ENCODE measurements around the gene CDH23. TPM values are rescaled to one million over a fixed set of nuclear protein-coding genes. Genes with fewer than 3 reads are reported as not detected.
A peak's percentile ranks its signal among the peaks of the same experiment; 100 is the strongest.

CDH23 gene
- total RNA-seq, 1 experiment from 2014 or later, result 0.07 TPM

DNA sequence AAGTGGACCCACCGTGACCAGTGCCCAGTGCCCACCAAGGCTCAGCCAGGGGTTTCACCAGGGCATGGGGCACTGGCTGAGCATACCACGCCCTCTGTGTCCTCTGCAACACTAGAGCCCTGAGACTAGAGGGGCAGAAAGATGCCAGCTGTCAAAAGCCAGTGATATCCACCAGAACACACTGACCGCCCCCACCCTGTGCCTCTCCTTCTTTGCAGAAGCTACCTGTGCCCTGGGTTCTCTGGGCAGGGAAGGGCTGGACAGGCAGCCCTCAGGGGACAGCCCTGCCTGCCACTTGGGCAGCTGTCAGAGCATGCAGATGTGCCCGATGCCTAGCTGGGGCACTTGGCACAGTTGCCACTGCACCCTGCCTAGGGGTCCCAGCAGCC is 376.1 kb downstream of the CDH23 start:
- Mint-ChIP-seq H3K27me3 (ENCODE audit: unreplicated experiment) (no peaks in the 10 kb centered on the region), H3K9me3 (ENCODE audit: low read depth, unreplicated experiment) (no peaks in the 10 kb centered on the region), H3K27ac (ENCODE audit: unreplicated experiment) (peak overlapping the region; percentile 43), H3K4me3 (ENCODE audit: low read depth, unreplicated experiment) (peak overlapping the region; percentile 87), H3K4me1 (ENCODE audit: low read depth, unreplicated experiment) (peaks cover 39% of the 10 kb centered on the region), H3K36me3 (ENCODE audit: insufficient read depth, unreplicated experiment) (peaks cover 26% of the 10 kb centered on the region)
- TF ChIP-seq, protein P1, sequence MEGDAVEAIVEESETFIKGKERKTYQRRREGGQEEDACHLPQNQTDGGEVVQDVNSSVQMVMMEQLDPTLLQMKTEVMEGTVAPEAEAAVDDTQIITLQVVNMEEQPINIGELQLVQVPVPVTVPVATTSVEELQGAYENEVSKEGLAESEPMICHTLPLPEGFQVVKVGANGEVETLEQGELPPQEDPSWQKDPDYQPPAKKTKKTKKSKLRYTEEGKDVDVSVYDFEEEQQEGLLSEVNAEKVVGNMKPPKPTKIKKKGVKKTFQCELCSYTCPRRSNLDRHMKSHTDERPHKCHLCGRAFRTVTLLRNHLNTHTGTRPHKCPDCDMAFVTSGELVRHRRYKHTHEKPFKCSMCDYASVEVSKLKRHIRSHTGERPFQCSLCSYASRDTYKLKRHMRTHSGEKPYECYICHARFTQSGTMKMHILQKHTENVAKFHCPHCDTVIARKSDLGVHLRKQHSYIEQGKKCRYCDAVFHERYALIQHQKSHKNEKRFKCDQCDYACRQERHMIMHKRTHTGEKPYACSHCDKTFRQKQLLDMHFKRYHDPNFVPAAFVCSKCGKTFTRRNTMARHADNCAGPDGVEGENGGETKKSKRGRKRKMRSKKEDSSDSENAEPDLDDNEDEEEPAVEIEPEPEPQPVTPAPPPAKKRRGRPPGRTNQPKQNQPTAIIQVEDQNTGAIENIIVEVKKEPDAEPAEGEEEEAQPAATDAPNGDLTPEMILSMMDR (IDR thresholded peaks at IDR 0.05; ENCODE audit: unreplicated experiment), result no peak
- BruUV-seq (replicated peaks), result TSS peak; percentile 18
- intact Hi-C loops (cut with micrococcal nuclease; ENCODE audit: unreplicated experiment), result no loop called here
- CTCF ChIA-PET, result interaction anchor here (0.6 to 2.6 kb wide), 12 partner anchors 8 to 358 kb away, joined by 3 to 19 read pairs (median 4); no protein-coding TSS in a partner anchor
- DNase-seq, result no peak

DNA sequence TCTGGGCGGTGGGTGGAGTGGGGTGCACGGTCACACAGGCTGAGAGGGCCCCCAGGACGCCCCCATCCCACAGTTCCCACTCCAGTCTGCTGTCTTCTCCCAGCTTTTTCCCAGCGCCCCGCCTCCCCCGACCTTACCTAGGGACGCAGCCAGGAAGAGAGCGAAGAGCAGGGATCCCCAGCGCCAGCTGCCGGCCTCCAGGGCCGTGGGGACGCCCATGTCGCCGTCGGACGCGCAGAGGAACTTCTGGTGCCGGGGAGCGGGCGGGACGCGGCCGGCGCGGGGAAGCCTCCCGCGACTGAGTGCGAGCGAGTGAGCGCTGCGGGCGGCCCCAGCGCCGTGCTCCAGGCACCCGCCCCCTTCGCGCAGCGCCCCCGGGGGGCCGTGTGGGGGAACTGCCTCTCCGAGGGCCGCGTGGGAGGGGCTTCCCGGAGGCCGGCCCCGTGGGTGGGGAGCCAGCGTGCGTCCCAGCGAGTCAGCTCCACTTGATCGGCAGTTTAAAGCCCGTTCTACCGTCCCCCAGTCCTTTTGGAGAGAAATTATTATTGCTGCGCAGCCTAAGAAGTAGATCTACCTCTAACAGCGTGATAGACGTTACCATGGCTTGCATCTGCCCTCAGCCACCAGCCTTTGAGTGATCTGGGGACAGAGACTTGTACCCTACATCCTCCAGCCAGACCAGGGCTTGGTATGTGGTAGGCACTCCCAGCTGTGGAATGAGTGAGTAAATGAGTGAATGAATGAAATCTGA is 376.7 kb downstream of the CDH23 start, which contains the start of gene VSIR:
Gene VSIR, minus strand, starts transcription at position 300 of the 751 bp plus-strand sequence. Its CDS starts 81 bp downstream, at position 219.
- peaks cover 25% of the 10 kb centered on the region for H3K36me3 Mint-ChIP-seq (ENCODE audit: insufficient read depth, unreplicated experiment)
- H3K27ac Mint-ChIP-seq (ENCODE audit: unreplicated experiment), result peak within 1 kb of the TSS; percentile 43
- peaks cover 38% of the 10 kb centered on the region for H3K4me1 Mint-ChIP-seq (ENCODE audit: low read depth, unreplicated experiment)
- H3K4me3 Mint-ChIP-seq (ENCODE audit: low read depth, unreplicated experiment), result peak within 1 kb of the TSS; percentile 87
- DNase-seq, result peak; percentile 96
- CTCF ChIA-PET, result interaction anchor here (0.5 to 2.6 kb wide), 14 partner anchors 9 to 1298 kb away, joined by 3 to 19 read pairs (median 4); no protein-coding TSS in a partner anchor
- no peaks in the 10 kb centered on the region for H3K27me3 Mint-ChIP-seq (ENCODE audit: unreplicated experiment)
- no TSS peak for BruUV-seq (replicated peaks)
- TF ChIP-seq, protein P1 (IDR thresholded peaks at IDR 0.05; ENCODE audit: unreplicated experiment), result peak; percentile 96
- intact Hi-C loops (cut with micrococcal nuclease; ENCODE audit: unreplicated experiment), result no loop called here
- no peaks in the 10 kb centered on the region for H3K9me3 Mint-ChIP-seq (ENCODE audit: low read depth, unreplicated experiment)

DNA sequence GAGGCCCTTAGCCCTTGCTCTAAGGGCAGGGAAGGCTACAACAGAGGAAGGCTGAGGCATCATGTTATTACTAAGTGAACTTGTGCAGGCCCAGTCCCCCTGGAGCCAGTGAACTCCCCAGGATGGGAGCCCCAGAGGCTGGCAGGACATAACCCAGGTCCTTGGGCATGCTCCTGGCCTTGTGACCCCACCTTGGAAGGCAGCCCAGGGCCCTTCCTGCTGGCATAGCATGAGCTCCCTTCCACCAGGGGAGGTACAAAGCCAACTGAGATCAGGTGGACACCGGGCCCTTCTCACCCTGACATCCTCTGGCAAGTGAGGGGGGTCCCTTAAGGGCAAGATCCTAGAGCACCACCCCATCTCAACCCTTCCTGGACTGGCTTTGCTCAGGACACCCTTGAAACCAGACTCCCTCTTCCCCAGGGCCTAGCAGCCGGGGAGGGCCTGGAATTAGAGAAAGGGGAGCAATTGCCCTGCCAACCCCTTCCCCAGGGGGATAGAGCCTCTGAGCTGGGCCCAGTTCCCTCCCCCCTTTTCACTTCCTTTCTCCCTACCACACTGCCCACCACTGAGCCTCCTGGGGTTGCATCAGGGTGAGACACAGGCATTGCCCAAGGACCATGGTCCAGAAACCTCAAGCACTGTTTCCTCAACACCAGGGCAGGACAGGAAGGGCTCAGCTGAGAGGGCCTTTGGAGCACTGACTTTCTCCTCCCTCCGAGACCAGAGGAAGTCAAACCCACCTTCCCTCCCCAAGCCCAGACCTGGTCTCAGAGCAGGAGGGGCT is 378.4 kb downstream of the CDH23 start:
- intact Hi-C loops (cut with micrococcal nuclease; ENCODE audit: unreplicated experiment), result no loop called here
- CTCF ChIA-PET, result interaction anchor here (0.9 to 2.6 kb wide), 2 partner anchors 67 to 114 kb away, joined by 3 to 18 read pairs; no protein-coding TSS in a partner anchor

DNA sequence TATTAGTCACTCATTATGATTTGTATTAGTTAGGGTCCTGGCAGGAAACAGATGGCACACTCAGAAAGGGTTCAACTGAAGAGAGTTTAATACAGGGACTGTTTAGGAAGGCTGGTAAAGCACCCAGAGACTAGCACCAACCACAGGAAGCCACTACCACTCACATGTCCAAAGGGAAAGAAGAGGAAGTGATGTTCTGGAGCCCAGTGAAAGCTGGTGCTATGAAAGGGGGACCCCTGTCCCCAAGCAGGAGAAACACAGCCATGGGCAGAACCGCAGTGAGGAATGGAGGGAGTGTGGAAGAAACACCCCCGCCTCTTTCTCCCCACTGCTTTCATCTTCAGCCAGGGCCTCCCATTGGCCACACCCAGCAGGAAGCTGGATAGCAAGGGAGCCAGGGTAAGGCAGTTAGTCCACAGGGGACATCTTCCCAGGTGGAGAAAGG is 379.8 kb downstream of the CDH23 start:
- H3K4me1 Mint-ChIP-seq (ENCODE audit: low read depth, unreplicated experiment), result peaks cover 30% of the 10 kb centered on the region
- no peaks in the 10 kb centered on the region for H3K9me3 Mint-ChIP-seq (ENCODE audit: low read depth, unreplicated experiment)
- DNase-seq, result no peak
- CTCF ChIA-PET, result interaction anchor here (0.6 kb wide), 1 partner anchor 81 kb away, joined by 4 read pairs; no protein-coding TSS in a partner anchor
- H3K27ac Mint-ChIP-seq (ENCODE audit: unreplicated experiment), result no peak overlapping the region
- H3K27me3 Mint-ChIP-seq (ENCODE audit: unreplicated experiment), result peaks cover 18% of the 10 kb centered on the region
- TF ChIP-seq, protein P1 (IDR thresholded peaks at IDR 0.05; ENCODE audit: unreplicated experiment), result no peak
- intact Hi-C loops (cut with micrococcal nuclease; ENCODE audit: unreplicated experiment), result no loop called here
- H3K4me3 Mint-ChIP-seq (ENCODE audit: low read depth, unreplicated experiment), result no peak overlapping the region
- H3K36me3 Mint-ChIP-seq (ENCODE audit: insufficient read depth, unreplicated experiment), result peaks cover 25% of the 10 kb centered on the region
- BruUV-seq (replicated peaks), result no TSS peak

More for the DNA sequence above, 378.4 kb downstream of the CDH23 start:
- TF ChIP-seq, protein P1 (IDR thresholded peaks at IDR 0.05; ENCODE audit: unreplicated experiment), result no peak
- Mint-ChIP-seq H3K4me3 (ENCODE audit: low read depth, unreplicated experiment) (no peak overlapping the region), H3K4me1 (ENCODE audit: low read depth, unreplicated experiment) (peaks cover 38% of the 10 kb centered on the region), H3K27ac (ENCODE audit: unreplicated experiment) (no peak overlapping the region), H3K27me3 (ENCODE audit: unreplicated experiment) (peaks cover 5% of the 10 kb centered on the region), H3K36me3 (ENCODE audit: insufficient read depth, unreplicated experiment) (peaks cover 25% of the 10 kb centered on the region), H3K9me3 (ENCODE audit: low read depth, unreplicated experiment) (no peaks in the 10 kb centered on the region)
- no TSS peak for BruUV-seq (replicated peaks)
- DNase-seq, result no peak
